Measurements from ENCODE around the gene CLDN14.

Gene CLDN14

GRCh38 chr21:36522219-36522808 lies 42.4 kb upstream of the CLDN14 start:
- POLR2A ChIA-PET = no interaction called here
- CTCF ChIA-PET = no interaction called here
- no peak for TF ChIP-seq SUZ12 (IDR thresholded peaks at IDR 0.05)
- no peak for TF ChIP-seq LEF1 (IDR thresholded peaks at IDR 0.05; ENCODE audit: borderline replicate concordance)
- TF ChIP-seq L3MBTL2 (conservative IDR thresholded peaks at IDR 0.05) = no peak
- no peak for TF ChIP-seq FOXA1 (IDR thresholded peaks at IDR 0.05)
- TF ChIP-seq ELF4 (IDR thresholded peaks at IDR 0.05) = no peak
- TF ChIP-seq FOXM1 (IDR thresholded peaks at IDR 0.05; ENCODE audit: borderline replicate concordance) = no peak
- no peak for TF ChIP-seq ARNT (IDR thresholded peaks at IDR 0.05)
- TF ChIP-seq ZNF384 (IDR thresholded peaks at IDR 0.05) = no peak
- TF ChIP-seq HDGF (IDR thresholded peaks at IDR 0.05; ENCODE audit: borderline replicate concordance) = no peak
- TF ChIP-seq SP1 (IDR thresholded peaks at IDR 0.05) = no peak
- DNase-seq (ENCODE audit: extremely low spot score) = no peak

GRCh38 chr21:36518883-36519492 lies 39.1 kb upstream of the CLDN14 start:
- no peak for TF ChIP-seq ARNT (IDR thresholded peaks at IDR 0.05)
- TF ChIP-seq CTBP1 (IDR thresholded peaks at IDR 0.05; ENCODE audit: borderline replicate concordance) = no peak
- TF ChIP-seq BHLHE40 (IDR thresholded peaks at IDR 0.05; ENCODE audit: borderline replicate concordance) = no peak
- TF ChIP-seq FOXM1 (IDR thresholded peaks at IDR 0.05; ENCODE audit: borderline replicate concordance) = no peak
- TF ChIP-seq PKNOX1 (IDR thresholded peaks at IDR 0.05) = no peak
- TF ChIP-seq NFRKB (IDR thresholded peaks at IDR 0.05) = no peak
- no peak for TF ChIP-seq FOXK2 (IDR thresholded peaks at IDR 0.05)
- TF ChIP-seq ZNF384 (IDR thresholded peaks at IDR 0.05) = no peak
- no peak for TF ChIP-seq HDGF (IDR thresholded peaks at IDR 0.05; ENCODE audit: borderline replicate concordance)
- TF ChIP-seq SUZ12 (IDR thresholded peaks at IDR 0.05) = no peak
- no peak for TF ChIP-seq L3MBTL2 (conservative IDR thresholded peaks at IDR 0.05)
- no peak for TF ChIP-seq SP1 (IDR thresholded peaks at IDR 0.05)
- TF ChIP-seq TARDBP (IDR thresholded peaks at IDR 0.05) = no peak
- no peak for TF ChIP-seq ELF4 (IDR thresholded peaks at IDR 0.05)
- TF ChIP-seq FOXA1 (IDR thresholded peaks at IDR 0.05) = no peak
- no peak for TF ChIP-seq LEF1 (IDR thresholded peaks at IDR 0.05; ENCODE audit: borderline replicate concordance)
- CTCF ChIA-PET = no interaction called here
- DNase-seq (ENCODE audit: extremely low spot score) = no peak
- POLR2A ChIA-PET = no interaction called here

- DNase-seq (ENCODE audit: extremely low spot score) = no peak
- ChIA-PET POLR2A (no interaction called here), CTCF (no interaction called here)
- no peak for TF ChIP-seq FOXM1 (IDR thresholded peaks at IDR 0.05; ENCODE audit: borderline replicate concordance)
- TF ChIP-seq L3MBTL2 (conservative IDR thresholded peaks at IDR 0.05) = no peak
- TF ChIP-seq NFRKB (IDR thresholded peaks at IDR 0.05) = no peak
- TF ChIP-seq BHLHE40 (IDR thresholded peaks at IDR 0.05; ENCODE audit: borderline replicate concordance) = no peak
- no peak for TF ChIP-seq ELF4 (IDR thresholded peaks at IDR 0.05)
These were observed 37.6 kb upstream of the CLDN14 start for GRCh38 chr21:36517366-36518075.

GRCh38 chr21:36516281-36516680 lies 36.4 kb upstream of the CLDN14 start:
- CTCF ChIA-PET = no interaction called here
- TF ChIP-seq TARDBP (IDR thresholded peaks at IDR 0.05) (no peak), LEF1 (IDR thresholded peaks at IDR 0.05; ENCODE audit: borderline replicate concordance) (no peak), NFRKB (IDR thresholded peaks at IDR 0.05) (no peak), ARNT (IDR thresholded peaks at IDR 0.05) (no peak), FOXK2 (IDR thresholded peaks at IDR 0.05) (no peak), HDGF (IDR thresholded peaks at IDR 0.05; ENCODE audit: borderline replicate concordance) (no peak), CTBP1 (IDR thresholded peaks at IDR 0.05; ENCODE audit: borderline replicate concordance) (no peak), FOXM1 (IDR thresholded peaks at IDR 0.05; ENCODE audit: borderline replicate concordance) (no peak), SUZ12 (IDR thresholded peaks at IDR 0.05) (no peak), PKNOX1 (IDR thresholded peaks at IDR 0.05) (no peak)
- DNase-seq (ENCODE audit: extremely low spot score) = no peak
- POLR2A ChIA-PET = no interaction called here

- ChIA-PET CTCF (no interaction called here), POLR2A (no interaction called here)
- DNase-seq (ENCODE audit: extremely low spot score) = no peak
- TF ChIP-seq FOXM1 (IDR thresholded peaks at IDR 0.05; ENCODE audit: borderline replicate concordance) (no peak), HDGF (IDR thresholded peaks at IDR 0.05; ENCODE audit: borderline replicate concordance) (no peak), BHLHE40 (IDR thresholded peaks at IDR 0.05; ENCODE audit: borderline replicate concordance) (no peak), TARDBP (IDR thresholded peaks at IDR 0.05) (no peak), FOXK2 (IDR thresholded peaks at IDR 0.05) (no peak), ELF4 (IDR thresholded peaks at IDR 0.05) (no peak), SUZ12 (IDR thresholded peaks at IDR 0.05) (no peak), LEF1 (IDR thresholded peaks at IDR 0.05; ENCODE audit: borderline replicate concordance) (no peak), L3MBTL2 (conservative IDR thresholded peaks at IDR 0.05) (no peak), ZNF384 (IDR thresholded peaks at IDR 0.05) (no peak), SP1 (IDR thresholded peaks at IDR 0.05) (no peak), PKNOX1 (IDR thresholded peaks at IDR 0.05) (no peak), FOXA1 (IDR thresholded peaks at IDR 0.05) (no peak), CTBP1 (IDR thresholded peaks at IDR 0.05; ENCODE audit: borderline replicate concordance) (no peak), ARNT (IDR thresholded peaks at IDR 0.05) (no peak)
These were observed 33.5 kb upstream of the CLDN14 start for GRCh38 chr21:36513430-36513829.

GRCh38 chr21:36512971-36513370 lies 33.0 kb upstream of the CLDN14 start:
- DNase-seq (ENCODE audit: extremely low spot score) = no peak
- no peak for TF ChIP-seq CTBP1 (IDR thresholded peaks at IDR 0.05; ENCODE audit: borderline replicate concordance)
- no peak for TF ChIP-seq PKNOX1 (IDR thresholded peaks at IDR 0.05)
- no peak for TF ChIP-seq ZNF384 (IDR thresholded peaks at IDR 0.05)
- no peak for TF ChIP-seq SUZ12 (IDR thresholded peaks at IDR 0.05)
- TF ChIP-seq FOXA1 (IDR thresholded peaks at IDR 0.05) = no peak
- TF ChIP-seq ELF4 (IDR thresholded peaks at IDR 0.05) = no peak
- TF ChIP-seq NFRKB (IDR thresholded peaks at IDR 0.05) = no peak
- no peak for TF ChIP-seq BHLHE40 (IDR thresholded peaks at IDR 0.05; ENCODE audit: borderline replicate concordance)
- TF ChIP-seq TARDBP (IDR thresholded peaks at IDR 0.05) = no peak
- no peak for TF ChIP-seq L3MBTL2 (conservative IDR thresholded peaks at IDR 0.05)
- no peak for TF ChIP-seq LEF1 (IDR thresholded peaks at IDR 0.05; ENCODE audit: borderline replicate concordance)
- TF ChIP-seq ARNT (IDR thresholded peaks at IDR 0.05) = no peak
- TF ChIP-seq HDGF (IDR thresholded peaks at IDR 0.05; ENCODE audit: borderline replicate concordance) = no peak
- no peak for TF ChIP-seq SP1 (IDR thresholded peaks at IDR 0.05)
- no peak for TF ChIP-seq FOXK2 (IDR thresholded peaks at IDR 0.05)
- TF ChIP-seq FOXM1 (IDR thresholded peaks at IDR 0.05; ENCODE audit: borderline replicate concordance) = no peak
- POLR2A ChIA-PET = no interaction called here
- CTCF ChIA-PET = interaction anchor here (1.5 kb wide), 1 partner anchor 405 kb away, joined by 5 read pairs; no protein-coding TSS in a partner anchor

Data from HEK293T (cell line).